Skeletal muscle satellite cell (primary cell): Measurements from ENCODE around the gene TBC1D16.

Source experiments
- H3K27me3 ChIP-seq: 2 replicates; pipeline ENCODE4 v1.7.0; 2013; ENCODE audit warnings: low read length; ENCODE audit not compliant: control insufficient read depth, insufficient read depth
- H3K36me3 ChIP-seq: 2 replicates; pipeline ENCODE4 v1.7.0; 2013; ENCODE audit warnings: mild to moderate bottlenecking, control low read depth, low read length; ENCODE audit not compliant: insufficient read depth
- H3K4me1 ChIP-seq: 2 replicates; pipeline ENCODE4 v1.7.0; 2013; ENCODE audit warnings: low read length; ENCODE audit not compliant: control insufficient read depth, insufficient read depth
- H3K4me2 ChIP-seq: 2 replicates; pipeline ENCODE4 v1.7.0; 2013; ENCODE audit warnings: mild to moderate bottlenecking, low read length
- H3K4me3 ChIP-seq: 2 replicates; pipeline ENCODE4 v1.7.0; 2013; ENCODE audit warnings: low read length
- H3K9ac ChIP-seq: 2 replicates; pipeline ENCODE4 v1.7.0; 2013; ENCODE audit warnings: mild to moderate bottlenecking, low read depth, low read length, moderate library complexity
- H3K9me3 ChIP-seq: replicated peaks from 2 replicates; pipeline ENCODE4 v1.7.0; 2013; ENCODE audit warnings: mild to moderate bottlenecking, control low read depth, low read length

Gene TBC1D16

DNA sequence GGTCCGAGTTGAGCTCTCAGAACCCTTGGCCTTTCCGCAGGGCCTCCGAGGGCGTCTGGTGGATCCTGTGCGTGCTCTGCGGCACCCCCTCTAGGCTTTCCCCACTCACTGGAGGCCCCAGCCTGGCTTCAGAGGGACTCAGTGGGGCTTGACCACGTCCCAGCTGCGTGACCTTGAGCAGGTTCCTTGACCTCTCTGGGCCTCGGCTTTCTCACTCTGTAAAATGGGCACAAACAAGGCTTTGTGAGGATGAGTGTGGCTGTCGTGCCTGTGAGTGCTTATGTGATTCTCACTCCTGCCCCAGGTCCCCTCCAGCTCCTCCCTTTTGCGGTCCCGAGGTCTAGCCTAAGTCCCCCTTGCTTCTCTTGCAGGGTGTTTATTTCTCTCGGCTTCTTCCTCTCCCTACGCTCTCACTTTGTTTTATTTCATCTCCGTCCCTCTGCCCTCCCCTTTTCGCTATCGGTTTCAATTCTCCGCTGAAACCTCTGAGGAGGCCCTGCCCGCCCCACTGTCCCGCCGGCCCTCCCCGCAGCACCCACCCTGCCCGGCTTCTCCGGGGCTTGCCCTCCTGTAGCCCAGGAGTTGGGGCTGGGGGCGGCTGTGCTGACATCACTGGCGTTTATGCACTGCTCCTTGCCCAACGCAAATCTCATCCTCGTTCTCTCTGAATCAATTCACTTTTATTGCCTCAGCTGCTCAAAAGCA lies 114.1 kb downstream of the TBC1D16 start:
- Histone ChIP-seq H3K4me2 (peak overlapping the region; percentile 56), H3K9ac (no peak overlapping the region), H3K27me3 (peaks cover 54% of the 10 kb centered on the region), H3K9me3 (no peaks in the 10 kb centered on the region), H3K4me1 (peaks cover 25% of the 10 kb centered on the region), H3K36me3 (no peaks in the 10 kb centered on the region), H3K4me3 (no peak overlapping the region)

DNA sequence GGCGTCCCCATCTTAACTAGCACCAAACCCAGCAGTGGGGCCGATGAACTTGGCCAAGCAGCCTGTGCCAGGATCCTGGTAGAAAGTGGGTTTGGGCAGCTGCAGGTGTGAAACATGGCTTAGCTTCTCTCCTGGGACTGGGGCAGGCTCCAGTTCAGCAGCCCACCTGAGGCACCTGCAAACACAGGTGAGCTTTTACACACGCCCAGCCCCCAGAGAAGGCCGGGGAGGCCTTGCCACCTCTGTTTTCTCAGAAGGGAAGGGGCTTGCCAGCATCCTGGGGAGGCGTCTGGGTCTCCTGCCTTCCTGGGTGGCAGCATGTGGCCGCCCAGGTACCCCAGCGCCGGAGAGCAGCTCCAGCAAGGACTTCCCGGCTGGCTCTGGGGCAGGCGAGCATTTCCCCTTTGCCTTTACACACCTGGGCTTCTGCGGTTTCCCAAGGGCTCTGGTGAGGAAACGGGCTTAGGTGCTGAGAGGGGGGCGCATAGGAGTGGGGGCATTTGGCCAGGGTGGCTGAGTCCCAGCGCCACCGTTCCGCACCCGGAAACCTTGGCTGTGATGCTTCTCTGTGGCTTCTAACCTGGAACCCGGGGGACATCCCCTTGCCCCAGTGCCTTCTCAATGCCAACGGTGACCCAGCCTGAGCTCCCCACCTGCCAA lies 114.8 kb downstream of the TBC1D16 start:
- Histone ChIP-seq H3K36me3 (no peaks in the 10 kb centered on the region), H3K4me2 (no peak overlapping the region), H3K27me3 (peaks cover 57% of the 10 kb centered on the region), H3K4me3 (no peak overlapping the region), H3K4me1 (peaks cover 25% of the 10 kb centered on the region), H3K9me3 (no peaks in the 10 kb centered on the region), H3K9ac (no peak overlapping the region)

DNA sequence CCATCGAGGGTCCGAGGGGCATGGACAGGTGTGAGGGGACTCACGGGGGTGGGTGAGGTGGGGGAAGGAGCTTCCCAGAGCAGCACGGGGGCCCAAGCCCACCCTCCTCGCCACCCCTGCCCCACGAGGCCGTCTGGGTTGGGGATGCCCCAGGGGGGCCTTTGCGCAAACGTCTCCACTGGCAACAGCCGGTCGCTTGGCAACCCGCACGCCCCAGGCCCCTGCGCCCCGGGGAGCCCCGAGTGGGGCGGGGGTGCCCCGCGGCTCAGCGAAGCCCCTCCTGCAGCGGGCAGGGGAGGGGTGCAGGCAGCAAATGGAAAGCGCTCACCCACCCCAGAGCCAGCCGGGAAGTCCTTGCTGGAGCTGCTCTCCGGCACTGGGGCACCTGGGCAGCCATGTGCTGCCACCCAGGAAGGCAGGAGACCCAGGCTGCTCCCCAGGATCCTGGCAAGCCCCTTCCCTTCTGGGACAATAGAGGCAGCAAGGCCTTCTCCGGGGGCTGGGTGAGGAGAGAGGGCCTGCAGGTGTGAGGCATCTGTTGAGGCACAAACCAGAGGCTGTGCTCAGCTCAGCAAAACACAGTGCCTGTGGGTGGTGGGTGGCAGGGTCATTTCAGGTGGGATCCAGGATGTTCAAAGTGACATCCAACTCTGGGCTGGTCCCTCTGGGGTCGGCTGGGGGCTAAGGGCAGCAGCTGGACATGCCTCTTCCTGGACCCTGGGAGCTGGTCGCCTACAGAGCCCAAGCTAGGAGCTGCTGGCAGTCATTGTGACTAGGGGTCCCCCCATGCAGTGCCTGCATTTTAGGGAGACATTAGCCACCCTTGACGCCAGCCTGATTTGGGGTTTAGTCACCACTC lies 115.6 kb downstream of the TBC1D16 start:
- Histone ChIP-seq H3K9me3 (no peaks in the 10 kb centered on the region), H3K4me1 (peaks cover 19% of the 10 kb centered on the region), H3K9ac (no peak overlapping the region), H3K36me3 (no peaks in the 10 kb centered on the region), H3K4me2 (peak overlapping the region; percentile 65), H3K27me3 (peaks cover 57% of the 10 kb centered on the region), H3K4me3 (no peak overlapping the region)

DNA sequence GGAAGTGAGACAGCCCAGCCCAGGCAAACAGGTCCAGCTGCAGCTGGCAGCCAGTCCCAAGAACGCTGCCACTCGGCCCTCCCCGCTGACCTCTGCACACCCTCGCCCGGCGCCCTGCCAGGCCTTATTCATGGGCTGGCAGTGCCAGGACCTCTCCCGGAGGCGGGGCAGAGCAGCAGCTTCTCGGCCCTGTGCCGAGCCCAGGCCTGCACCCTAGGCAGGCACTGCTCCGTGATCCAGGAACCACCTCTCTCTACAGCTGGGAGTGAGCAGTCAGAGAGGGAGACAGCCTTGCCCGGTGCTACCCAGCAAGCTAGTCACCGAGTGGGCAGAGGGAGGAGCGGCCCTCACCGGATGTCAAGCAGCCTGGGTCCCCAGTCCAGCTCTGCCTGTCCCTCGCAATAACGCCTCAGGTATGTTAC lies 116.5 kb downstream of the TBC1D16 start:
- H3K27me3 ChIP-seq = peaks cover 51% of the 10 kb centered on the region
- no peaks in the 10 kb centered on the region for H3K36me3 ChIP-seq
- peak overlapping the region; percentile 65 for H3K4me2 ChIP-seq
- H3K4me1 ChIP-seq = peaks cover 14% of the 10 kb centered on the region
- H3K9ac ChIP-seq = no peak overlapping the region
- H3K9me3 ChIP-seq = no peaks in the 10 kb centered on the region
- peak overlapping the region; percentile 41 for H3K4me3 ChIP-seq

DNA sequence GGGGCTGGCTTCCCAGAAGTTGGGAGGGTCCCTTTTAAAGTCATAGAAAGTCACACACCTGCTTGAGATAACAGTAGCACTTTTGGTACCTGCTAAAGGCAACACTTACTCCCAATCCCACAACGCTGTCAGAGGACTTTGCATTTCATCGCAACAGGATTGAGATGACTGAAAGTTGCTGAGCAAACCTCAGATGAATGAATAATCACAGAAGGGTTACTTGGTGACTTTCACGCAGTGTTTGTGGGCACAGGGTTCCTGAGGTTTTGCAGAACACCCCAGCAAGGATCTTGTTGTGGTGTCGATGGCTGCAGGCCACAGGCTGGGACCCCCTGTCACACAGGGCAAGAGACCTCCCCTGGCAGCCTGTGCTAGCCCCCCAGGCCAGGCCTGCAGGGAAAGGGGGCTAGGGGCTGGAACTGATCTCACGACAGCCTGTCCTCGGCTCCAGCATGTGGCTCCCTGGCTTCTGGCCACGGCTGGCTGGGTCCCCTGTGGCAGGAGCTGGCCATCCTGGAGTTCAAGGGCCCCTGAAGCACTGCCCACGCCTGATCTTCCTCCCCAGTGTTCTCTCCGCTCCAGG lies 117.0 kb downstream of the TBC1D16 start:
- Histone ChIP-seq H3K4me1 (peaks cover 14% of the 10 kb centered on the region), H3K9me3 (no peaks in the 10 kb centered on the region), H3K36me3 (no peaks in the 10 kb centered on the region), H3K4me2 (peak overlapping the region; percentile 65), H3K9ac (no peak overlapping the region), H3K27me3 (peaks cover 48% of the 10 kb centered on the region), H3K4me3 (no peak overlapping the region)

DNA sequence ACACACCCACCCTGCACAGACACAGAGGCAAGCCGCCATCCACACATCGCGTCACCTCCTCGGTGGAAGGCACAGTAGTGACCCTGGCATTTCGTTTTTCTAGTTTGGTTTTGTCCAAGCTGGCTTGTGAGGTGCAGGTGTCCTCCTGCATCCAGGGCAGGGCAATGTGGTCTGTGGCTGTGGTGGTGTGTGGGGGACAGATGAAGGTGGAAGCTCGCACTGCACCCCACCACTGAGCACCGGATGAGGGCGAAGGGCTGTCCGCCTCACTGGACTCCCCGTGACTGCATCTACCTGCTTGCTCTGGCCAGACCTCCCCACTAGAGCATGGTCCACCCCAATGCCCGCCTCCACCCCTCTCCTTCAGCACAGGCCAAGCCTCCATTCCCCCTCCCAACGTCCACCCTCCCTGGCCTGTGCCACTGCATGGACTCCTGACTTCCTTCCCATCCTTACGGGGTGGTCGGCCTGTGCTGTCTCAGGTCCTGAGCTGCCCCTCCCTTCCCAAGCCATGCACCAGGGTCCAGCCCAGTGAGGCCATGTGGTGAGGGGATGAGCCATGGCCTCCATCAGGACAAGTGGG lies 117.7 kb downstream of the TBC1D16 start:
- Histone ChIP-seq H3K27me3 (peaks cover 50% of the 10 kb centered on the region), H3K4me3 (no peak overlapping the region), H3K4me2 (no peak overlapping the region), H3K36me3 (no peaks in the 10 kb centered on the region), H3K4me1 (peaks cover 14% of the 10 kb centered on the region), H3K9me3 (no peaks in the 10 kb centered on the region), H3K9ac (no peak overlapping the region)

DNA sequence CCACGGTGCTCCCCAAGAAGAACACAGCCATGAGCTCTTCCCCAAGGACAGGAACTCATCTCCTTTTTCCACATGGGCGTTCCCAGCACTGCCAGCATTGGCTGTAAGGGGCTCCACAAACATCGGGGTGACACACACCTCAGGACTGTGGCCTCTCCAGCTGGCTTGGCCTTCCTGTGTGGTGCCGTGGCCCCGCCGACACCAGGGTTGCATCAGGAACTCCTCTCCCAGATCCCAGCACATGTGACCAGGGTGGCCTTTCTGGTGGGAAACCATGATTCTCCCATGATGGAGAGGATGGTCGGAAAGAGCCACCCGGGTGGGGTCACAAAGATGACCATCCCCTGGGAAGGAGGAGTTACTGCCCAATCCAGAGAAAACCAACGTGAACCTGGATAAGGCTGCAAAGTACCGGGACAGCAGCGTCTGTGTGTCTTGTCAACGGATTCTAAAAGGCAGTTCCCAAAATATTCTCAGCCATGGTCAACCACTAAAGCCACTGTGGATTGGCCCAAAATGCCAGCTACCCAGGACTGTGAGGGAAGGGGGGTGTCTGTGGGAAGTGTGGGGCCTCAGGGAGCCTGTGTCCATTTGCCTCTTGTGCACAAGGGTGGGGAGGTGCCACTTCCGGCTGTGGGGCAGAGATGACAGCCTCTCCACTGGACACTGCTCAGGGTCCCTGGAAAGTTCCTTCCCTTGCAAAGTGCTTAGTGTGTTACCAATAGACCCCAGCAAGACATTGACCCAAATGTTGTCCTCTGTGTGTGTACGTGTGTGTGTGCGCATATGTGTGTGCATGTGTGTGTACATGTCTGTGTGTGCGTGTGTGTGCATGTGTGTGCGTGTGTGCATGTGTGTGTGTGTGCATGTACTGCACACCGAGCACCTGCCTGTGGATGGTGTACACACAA lies 118.4 kb downstream of the TBC1D16 start:
- Histone ChIP-seq H3K4me1 (peaks cover 14% of the 10 kb centered on the region), H3K27me3 (peaks cover 51% of the 10 kb centered on the region), H3K36me3 (no peaks in the 10 kb centered on the region), H3K9me3 (no peaks in the 10 kb centered on the region), H3K9ac (no peak overlapping the region), H3K4me2 (no peak overlapping the region), H3K4me3 (no peak overlapping the region)

DNA sequence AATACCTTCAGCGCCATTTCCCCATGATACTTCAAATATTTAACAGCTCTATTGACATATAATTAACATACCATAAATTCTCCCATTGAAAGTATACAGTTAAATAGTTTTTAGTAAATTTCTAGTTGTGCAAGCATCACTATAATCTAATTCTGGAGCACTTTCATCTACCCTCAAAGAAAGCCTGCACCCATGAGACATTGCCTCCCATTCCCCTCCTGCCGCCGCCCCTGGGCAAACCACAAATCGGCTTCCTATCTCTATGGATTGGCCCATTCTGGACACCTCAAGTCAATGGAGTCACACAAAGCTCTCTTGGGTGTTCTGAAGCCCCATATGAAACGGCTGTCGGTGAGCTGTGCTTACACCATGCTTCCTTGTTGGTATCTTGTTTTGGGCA lies 119.2 kb downstream of the TBC1D16 start:
- peaks cover 50% of the 10 kb centered on the region for H3K27me3 ChIP-seq

DNA sequence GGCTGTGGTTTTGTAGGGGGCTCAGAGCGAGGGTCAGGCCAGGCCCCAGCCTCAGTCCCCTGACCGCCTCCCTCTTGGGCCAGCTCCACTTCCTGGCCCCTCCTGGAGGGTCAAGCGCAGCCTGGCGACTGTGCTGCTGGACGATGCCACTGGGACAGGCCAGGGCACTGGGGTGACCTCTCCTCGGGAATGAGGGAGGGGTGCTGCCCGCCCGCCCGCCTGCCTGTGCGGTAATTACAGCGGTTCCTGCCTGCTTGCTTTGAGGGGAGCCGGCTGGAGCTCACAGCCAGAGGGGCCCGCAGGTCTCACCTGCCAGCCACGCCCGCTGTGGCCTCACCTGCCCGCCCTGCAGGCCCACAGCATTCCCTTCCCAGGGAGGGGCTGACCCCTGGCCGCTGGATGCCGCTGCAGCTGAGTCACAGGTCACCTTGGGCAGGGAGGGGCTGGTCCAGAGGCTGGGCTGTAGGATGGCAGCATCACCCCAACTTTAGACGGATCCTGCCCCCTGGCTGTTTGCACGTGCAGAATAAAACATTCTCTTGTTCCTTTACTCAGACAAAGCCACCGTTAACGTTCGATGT lies 119.7 kb downstream of the TBC1D16 start:
- Histone ChIP-seq H3K9me3 (no peaks in the 10 kb centered on the region), H3K4me3 (no peak overlapping the region), H3K9ac (no peak overlapping the region), H3K27me3 (peaks cover 50% of the 10 kb centered on the region), H3K36me3 (no peaks in the 10 kb centered on the region), H3K4me1 (peaks cover 14% of the 10 kb centered on the region), H3K4me2 (no peak overlapping the region)

More for the DNA sequence above, 119.2 kb downstream of the TBC1D16 start:
- Histone ChIP-seq H3K4me3 (no peak overlapping the region), H3K9me3 (no peaks in the 10 kb centered on the region), H3K4me1 (peaks cover 14% of the 10 kb centered on the region), H3K9ac (no peak overlapping the region), H3K36me3 (no peaks in the 10 kb centered on the region), H3K4me2 (no peak overlapping the region)
